HG03095 (cell line): Measurements from ENCODE around the gene NEUROD1.

Experiments used
- ATAC-seq: cut with Tn5 transposase; IDR thresholded peaks from one replicate; pipeline ENCODE4 v1.9.1; 2021; ENCODE audit warnings: moderate library complexity; ENCODE audit not compliant: unreplicated experiment

NEUROD1 gene

DNA sequence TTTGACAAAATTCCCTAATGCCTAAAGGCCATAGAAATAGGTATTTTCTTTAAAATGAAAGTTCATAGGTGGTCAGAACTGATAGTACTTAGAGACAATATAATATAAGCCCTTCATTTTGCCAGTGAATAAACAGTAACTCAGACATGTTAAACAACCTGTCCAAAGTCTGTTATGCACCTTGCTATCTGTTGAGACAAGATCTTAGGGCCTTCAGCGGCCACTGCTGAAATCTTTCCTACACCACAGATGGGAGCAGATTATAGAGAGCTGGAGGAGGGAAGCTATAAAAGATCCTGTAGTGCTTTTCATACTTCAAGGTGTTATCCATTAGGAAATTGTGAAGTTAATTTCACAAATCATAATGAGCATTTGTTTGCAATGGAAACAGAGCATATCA is 37.2 kb downstream of the NEUROD1 start:
- ATAC-seq = no peak

DNA sequence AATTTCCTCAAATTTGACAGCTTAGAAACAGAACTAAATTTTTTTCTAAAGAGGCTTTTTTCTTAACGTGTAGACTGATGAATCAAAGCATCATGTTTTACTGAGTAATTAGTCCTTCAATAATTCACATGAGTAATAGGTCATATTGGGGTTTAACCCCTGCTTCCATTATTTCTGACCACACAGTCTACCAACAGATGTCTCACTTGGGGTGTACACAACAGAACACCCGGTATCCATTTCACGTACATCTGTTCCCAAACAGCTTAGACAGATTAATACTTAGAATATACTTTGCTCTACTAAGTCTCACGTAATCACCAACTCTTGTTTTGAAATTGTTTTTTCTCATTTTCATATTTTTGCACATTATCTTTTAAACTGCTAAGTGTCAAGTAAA is 38.2 kb downstream of the NEUROD1 start:
- ATAC-seq = no peak

DNA sequence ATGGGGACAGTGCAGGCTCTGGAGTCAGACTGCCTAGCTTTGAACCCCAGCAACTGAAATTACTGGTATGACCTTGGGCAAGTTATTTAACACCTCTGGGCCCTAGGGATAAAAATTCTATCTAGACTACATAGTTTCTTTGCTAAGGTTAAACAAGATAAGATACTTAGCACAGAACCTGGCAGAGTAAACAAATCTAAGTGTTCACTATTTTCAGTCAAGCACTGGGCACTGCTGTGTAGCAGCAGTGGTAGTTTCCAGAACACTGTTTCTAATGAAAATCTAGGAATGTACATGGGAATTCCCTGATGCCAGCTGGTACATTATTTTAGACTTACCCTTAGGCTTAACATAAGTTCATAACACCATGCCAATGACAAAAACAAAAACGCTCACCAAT is 40.6 kb downstream of the NEUROD1 start:
- ATAC-seq = no peak

DNA sequence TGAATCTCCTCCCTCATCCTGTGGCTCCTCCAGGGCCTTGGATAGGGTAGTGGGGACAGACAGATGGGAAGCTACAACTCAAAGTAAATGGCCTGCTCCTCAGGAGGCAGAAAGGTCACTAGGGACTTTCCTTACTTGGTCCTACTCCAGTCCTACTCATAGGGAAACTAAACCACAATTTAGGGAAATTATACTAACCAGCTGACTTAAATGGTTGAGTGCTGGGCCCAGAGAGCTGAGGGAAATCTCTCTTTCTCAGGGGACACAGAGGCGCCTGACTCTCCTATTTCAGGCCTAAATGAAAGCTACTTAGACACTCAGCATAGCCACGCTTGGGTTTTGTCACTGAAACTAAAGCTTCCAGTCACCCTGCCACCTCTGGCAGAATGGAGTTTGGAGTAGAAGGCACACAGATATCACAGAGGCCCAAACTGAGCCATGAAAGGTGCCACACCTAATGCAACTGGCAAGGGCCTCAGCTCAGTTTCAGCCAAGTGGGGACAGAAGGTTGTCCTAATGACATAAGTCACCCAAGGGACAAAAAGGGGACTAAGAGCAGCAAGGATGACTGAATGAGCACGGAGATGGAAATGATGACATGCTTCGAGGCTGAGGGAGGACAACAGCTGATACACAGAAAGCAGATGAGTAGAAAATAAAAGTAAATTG is 47.5 kb downstream of the NEUROD1 start:
- ATAC-seq = peak; percentile 85

DNA sequence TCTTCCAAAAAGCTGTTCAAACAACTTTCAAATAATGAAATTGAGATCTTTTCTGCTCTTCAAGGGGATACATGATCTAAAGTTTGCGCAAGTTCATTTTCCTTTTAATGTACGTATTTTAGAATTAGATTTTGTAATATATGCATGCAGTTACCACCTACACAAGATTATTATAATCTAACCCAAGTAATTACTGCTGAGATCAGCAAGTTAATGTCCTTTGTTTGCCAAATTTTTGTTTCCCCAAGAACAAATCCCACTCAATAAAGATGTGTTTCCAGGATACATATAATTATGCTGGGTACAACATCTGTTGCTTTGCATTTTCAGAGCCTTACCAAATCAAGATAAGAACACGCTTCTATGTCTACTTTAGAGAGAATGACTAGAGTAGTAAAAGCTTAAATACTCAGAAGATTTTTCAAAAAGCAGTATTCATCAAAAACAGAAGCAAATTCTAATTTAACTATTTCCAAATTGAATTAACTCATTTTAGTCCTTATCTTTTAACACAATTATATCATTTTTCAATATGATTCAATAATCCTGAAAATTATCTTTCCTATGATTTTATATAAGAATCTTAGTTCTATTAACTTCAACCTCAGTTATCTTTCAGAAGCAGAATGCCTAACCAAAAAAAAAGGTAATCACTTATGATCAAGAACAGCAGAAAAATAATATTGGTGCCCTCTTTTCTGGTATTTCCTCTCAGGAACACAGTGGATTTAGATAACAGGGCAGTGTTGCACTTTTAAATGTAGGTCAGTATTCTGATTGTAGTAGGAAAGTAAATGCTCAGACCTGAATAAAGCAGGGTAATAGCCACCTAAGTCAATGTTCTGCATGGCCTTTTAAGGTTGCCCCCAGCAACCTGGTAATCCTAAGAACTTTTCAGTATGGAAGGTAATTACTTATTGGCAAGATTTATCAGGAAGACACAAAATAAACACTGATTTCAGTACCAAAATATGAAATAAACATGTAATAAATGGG is 51.4 kb downstream of the NEUROD1 start:
- no peak for ATAC-seq

DNA sequence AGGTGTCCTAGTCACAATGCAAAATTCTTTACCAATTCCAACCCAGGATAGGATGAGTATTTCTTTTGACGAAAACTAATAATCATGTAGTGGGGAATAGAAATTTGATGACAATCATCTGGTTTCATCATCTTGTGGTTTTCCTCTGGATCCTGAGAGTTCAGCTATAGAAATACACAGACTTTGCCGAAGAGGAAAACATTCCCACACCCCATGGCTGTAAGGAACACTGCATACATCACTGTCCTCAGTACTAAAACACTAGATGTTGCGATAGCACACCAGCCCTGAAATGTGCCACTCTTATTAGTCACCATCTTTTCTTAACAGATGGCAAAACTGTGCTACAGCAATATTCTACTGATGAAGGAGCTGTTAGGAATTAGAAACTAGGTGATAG is 52.8 kb downstream of the NEUROD1 start:
- no peak for ATAC-seq

DNA sequence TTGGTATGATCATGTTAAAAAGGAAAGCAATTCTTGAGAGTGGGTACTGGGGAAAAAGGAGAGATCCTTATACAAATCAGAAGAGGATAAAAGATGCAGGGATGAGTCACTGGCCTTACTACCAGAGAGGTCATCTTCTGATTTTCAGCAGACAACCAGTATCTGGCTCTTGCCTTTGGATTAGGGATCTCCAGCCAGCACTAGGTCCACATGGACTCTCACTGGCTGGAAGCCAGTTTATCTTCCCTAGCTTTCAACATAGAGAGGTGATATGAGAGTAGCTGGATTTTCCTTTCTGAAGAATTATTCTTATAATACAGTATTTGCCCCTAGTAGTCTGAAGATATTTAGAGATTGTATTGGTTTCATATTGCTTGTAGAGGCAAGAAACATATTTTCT is 53.6 kb downstream of the NEUROD1 start:
- ATAC-seq = no peak
